ENCODE data around the gene KCTD12. TPM values are rescaled to one million over a fixed set of nuclear protein-coding genes. Genes with fewer than 3 reads are reported as not detected.

KCTD12 gene
- total RNA-seq, 4 donors from 2014 or later: 24.2 to 34.8 (median 27.6) TPM

DNA sequence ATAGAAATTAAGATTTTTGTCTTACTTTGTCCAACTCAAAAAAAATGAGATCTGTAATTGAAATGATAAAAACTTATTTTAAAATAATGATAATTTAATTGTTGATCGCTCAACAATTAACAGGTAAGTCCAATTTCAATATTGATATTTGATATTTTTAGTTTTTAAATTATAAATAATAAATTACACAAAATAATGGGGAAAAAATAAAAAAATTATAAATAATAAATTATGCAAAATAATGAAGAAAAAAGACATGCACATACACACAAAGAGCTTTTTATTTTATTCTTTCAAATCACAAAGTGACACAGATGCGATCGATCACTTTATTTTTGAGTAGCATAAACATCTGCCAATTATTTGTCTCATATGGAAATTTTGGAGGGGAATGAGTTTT is 40.8 kb downstream of the KCTD12 start:
- TF ChIP-seq EP300 (IDR thresholded peaks at IDR 0.05; ENCODE audit: low read depth): no peak
- no peak for TF ChIP-seq POLR2A (IDR thresholded peaks at IDR 0.05)
- TF ChIP-seq, protein P1, sequence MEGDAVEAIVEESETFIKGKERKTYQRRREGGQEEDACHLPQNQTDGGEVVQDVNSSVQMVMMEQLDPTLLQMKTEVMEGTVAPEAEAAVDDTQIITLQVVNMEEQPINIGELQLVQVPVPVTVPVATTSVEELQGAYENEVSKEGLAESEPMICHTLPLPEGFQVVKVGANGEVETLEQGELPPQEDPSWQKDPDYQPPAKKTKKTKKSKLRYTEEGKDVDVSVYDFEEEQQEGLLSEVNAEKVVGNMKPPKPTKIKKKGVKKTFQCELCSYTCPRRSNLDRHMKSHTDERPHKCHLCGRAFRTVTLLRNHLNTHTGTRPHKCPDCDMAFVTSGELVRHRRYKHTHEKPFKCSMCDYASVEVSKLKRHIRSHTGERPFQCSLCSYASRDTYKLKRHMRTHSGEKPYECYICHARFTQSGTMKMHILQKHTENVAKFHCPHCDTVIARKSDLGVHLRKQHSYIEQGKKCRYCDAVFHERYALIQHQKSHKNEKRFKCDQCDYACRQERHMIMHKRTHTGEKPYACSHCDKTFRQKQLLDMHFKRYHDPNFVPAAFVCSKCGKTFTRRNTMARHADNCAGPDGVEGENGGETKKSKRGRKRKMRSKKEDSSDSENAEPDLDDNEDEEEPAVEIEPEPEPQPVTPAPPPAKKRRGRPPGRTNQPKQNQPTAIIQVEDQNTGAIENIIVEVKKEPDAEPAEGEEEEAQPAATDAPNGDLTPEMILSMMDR (IDR thresholded peaks at IDR 0.05): no peak
- no peak for TF ChIP-seq POLR2AphosphoS5 (IDR thresholded peaks at IDR 0.05)
- Histone ChIP-seq H3K27ac (no peak overlapping the region), H3K9me3 (no peaks in the 10 kb centered on the region), H3K36me3 (no peaks in the 10 kb centered on the region), H3K27me3 (no peaks in the 10 kb centered on the region), H3K4me1 (peaks cover 0 to 3% (median 0%) of the 10 kb centered on the region in 4 donors), H3K4me3 (no peak overlapping the region)
- WGBS, 2 donors (ENCODE audit: low coverage in 1 of 2): 88 to 93% methylated on average over 3 of the region's 3 CpGs
- intact Hi-C loops (cut with DNase I; ENCODE audit: low total_unique reads): no loop called here
- no peak for DNase-seq
- in situ Hi-C loops (cut with MboI; ENCODE audit: low pct_ligation_motif_present in 1 of 4, low pct_unique_long_range_greater_than_20kb in 1 of 4, low sequenced_read_pairs in 3 of 4): no loop called here

- 17 to 23% methylated on average over 1 of the region's 1 CpG for WGBS, 2 donors (ENCODE audit: low coverage in 1 of 2)
- Histone ChIP-seq H3K27me3 (no peaks in the 10 kb centered on the region), H3K4me1 (peaks cover 0 to 19% (median 6%) of the 10 kb centered on the region in 4 donors), H3K4me3 (no peak overlapping the region), H3K9me3 (no peaks in the 10 kb centered on the region), H3K36me3 (no peaks in the 10 kb centered on the region), H3K27ac (no peak overlapping the region)
- in situ Hi-C loops (cut with MboI; ENCODE audit: low pct_ligation_motif_present in 1 of 4, low pct_unique_long_range_greater_than_20kb in 1 of 4, low sequenced_read_pairs in 3 of 4): no loop called here
- DNase-seq: no peak
- TF ChIP-seq EP300 (IDR thresholded peaks at IDR 0.05; ENCODE audit: low read depth) (no peak), POLR2AphosphoS5 (IDR thresholded peaks at IDR 0.05) (no peak), POLR2A (IDR thresholded peaks at IDR 0.05) (no peak)
- TF ChIP-seq, protein P1 (IDR thresholded peaks at IDR 0.05): no peak
- intact Hi-C loops (cut with DNase I; ENCODE audit: low total_unique reads): no loop called here
Observed at GRCh38 chr13:76837801-76838200, 48.4 kb downstream of the KCTD12 start.

DNA sequence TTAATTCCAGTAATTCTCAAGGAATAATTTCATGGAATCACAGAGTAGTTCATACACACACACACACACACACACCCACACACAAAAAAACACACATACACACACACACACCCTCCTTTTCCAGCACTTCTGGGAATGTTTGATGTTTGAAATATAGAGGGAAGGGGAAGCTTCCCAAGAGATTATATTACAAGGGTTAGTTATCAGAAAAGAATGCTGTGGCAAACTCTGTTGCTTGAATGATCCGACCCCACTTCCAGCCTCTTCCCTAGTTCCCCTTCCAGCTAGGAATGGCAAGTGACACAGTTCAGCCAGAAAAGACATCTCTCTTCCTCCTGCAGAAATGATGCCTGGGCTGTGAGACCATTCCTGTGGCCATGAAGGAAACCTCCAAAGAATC is 49.9 kb downstream of the KCTD12 start:
- Histone ChIP-seq H3K4me3 (no peak overlapping the region), H3K9me3 (no peaks in the 10 kb centered on the region), H3K36me3 (no peaks in the 10 kb centered on the region), H3K27me3 (no peaks in the 10 kb centered on the region), H3K27ac (peak overlapping the region in 1 of 4 donors; percentile 6), H3K4me1 (peaks cover 0 to 33% (median 9%) of the 10 kb centered on the region in 4 donors)
- no peak for DNase-seq
- no peak for TF ChIP-seq EP300 (IDR thresholded peaks at IDR 0.05; ENCODE audit: low read depth)
- TF ChIP-seq POLR2A (IDR thresholded peaks at IDR 0.05): no peak
- TF ChIP-seq POLR2AphosphoS5 (IDR thresholded peaks at IDR 0.05): no peak
- TF ChIP-seq, protein P1 (IDR thresholded peaks at IDR 0.05): no peak
- 43 to 48% methylated on average over 1 of the region's 1 CpG for WGBS, 2 donors (ENCODE audit: low coverage in 1 of 2)
- in situ Hi-C loops (cut with MboI; ENCODE audit: low pct_ligation_motif_present in 1 of 4, low pct_unique_long_range_greater_than_20kb in 1 of 4, low sequenced_read_pairs in 3 of 4) (no loop called here), intact Hi-C loops (cut with DNase I; ENCODE audit: low total_unique reads) (no loop called here)

DNA sequence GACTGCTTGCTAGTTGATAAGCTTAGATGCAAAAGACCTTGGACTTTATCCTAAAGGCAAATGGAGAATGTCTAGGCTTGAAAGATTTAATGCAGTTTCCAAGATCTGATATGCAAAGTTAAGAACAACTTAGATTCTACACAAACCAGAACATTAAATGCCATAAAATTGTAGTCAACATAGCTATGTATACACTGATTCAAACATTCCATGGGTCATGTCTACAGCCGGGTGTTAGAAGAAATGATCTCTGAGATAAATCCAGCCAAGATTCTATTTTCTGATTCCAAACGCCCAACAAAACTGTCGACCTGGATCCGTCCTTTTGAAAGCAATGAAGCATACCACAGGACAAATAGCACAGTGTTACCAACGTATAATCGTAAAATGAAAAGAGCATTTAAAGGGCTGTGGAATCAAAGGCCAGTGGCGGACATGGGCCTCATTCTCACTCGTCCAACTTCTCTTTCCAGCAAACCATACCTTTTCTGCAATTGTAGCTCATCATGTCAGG is 52.7 kb downstream of the KCTD12 start:
- Histone ChIP-seq H3K4me1 (peaks cover 0 to 54% (median 18%) of the 10 kb centered on the region in 4 donors), H3K27ac (no peak overlapping the region), H3K9me3 (no peaks in the 10 kb centered on the region), H3K4me3 (no peak overlapping the region), H3K36me3 (no peaks in the 10 kb centered on the region), H3K27me3 (no peaks in the 10 kb centered on the region)
- DNase-seq: no peak
- intact Hi-C loops (cut with DNase I; ENCODE audit: low total_unique reads) (no loop called here), in situ Hi-C loops (cut with MboI; ENCODE audit: low pct_ligation_motif_present in 1 of 4, low pct_unique_long_range_greater_than_20kb in 1 of 4, low sequenced_read_pairs in 3 of 4) (no loop called here)
- no peak for TF ChIP-seq EP300 (IDR thresholded peaks at IDR 0.05; ENCODE audit: low read depth)
- TF ChIP-seq, protein P1 (IDR thresholded peaks at IDR 0.05): no peak
- no peak for TF ChIP-seq POLR2AphosphoS5 (IDR thresholded peaks at IDR 0.05)
- no peak for TF ChIP-seq POLR2A (IDR thresholded peaks at IDR 0.05)
- 77 to 80% methylated on average over 8 of the region's 8 CpGs for WGBS, 2 donors (ENCODE audit: low coverage in 1 of 2)
